GM19395 (cell line): ENCODE data around the gene PCNX3.

Experiments used
- ATAC-seq: cut with Tn5 transposase; IDR thresholded peaks from one replicate; pipeline ENCODE4 v1.9.1; 2021; ENCODE audit warnings: mild to moderate bottlenecking, moderate library complexity; ENCODE audit not compliant: unreplicated experiment

Gene PCNX3

GRCh38 chr11:65596520-65596919 lies 19.1 kb upstream of the PCNX3 start:
- ATAC-seq = no peak

GRCh38 chr11:65598258-65598699 lies 17.3 kb upstream of the PCNX3 start:
- no peak for ATAC-seq

- no peak for ATAC-seq
These were observed 16.2 kb upstream of the PCNX3 start for GRCh38 chr11:65599216-65599954.

- ATAC-seq = no peak
These were observed 15.7 kb upstream of the PCNX3 start for GRCh38 chr11:65599955-65600246.

GRCh38 chr11:65604258-65604657 lies 11.3 kb upstream of the PCNX3 start:
- ATAC-seq = no peak

DNA sequence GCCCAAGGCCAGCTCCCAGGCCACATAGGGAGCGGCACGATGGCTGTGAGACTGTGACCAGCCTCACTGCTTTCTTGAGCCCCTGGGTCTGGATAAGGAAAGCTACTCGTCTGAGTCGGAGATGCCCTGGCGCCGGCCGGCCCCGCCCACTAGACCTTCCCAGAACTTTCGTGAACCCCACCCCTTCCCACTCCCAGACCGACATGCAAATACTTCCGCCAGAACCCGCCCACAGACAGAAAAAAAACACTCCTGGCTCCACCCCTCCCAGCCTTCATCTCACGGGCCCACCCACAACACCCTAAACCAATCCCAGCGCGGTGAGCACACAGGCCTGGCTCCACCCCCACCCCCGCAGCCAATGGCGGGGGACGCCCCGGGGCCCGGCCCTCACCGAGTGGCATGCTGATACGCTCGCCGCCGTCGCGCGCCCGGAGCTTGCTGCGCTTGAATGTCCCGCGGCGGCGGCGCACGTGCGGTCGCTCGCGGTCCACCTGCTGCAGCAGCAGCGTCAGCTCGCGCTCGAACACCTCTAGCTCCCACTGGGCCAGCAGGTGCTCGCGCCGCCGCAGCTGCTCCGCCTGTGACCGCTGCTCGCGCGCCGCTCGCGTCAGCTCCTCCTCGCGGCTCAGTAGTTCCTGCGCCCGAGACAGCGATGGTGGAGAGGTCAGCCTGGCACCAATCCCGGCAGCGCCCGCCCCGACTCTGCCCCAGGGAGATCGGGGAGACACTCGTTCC lies 8.5 kb upstream of the PCNX3 start:
- ATAC-seq = no peak

GRCh38 chr11:65607614-65608426 lies 7.8 kb upstream of the PCNX3 start:
- no peak for ATAC-seq

GRCh38 chr11:65609229-65609628 lies 6.3 kb upstream of the PCNX3 start:
- ATAC-seq = no peak

DNA sequence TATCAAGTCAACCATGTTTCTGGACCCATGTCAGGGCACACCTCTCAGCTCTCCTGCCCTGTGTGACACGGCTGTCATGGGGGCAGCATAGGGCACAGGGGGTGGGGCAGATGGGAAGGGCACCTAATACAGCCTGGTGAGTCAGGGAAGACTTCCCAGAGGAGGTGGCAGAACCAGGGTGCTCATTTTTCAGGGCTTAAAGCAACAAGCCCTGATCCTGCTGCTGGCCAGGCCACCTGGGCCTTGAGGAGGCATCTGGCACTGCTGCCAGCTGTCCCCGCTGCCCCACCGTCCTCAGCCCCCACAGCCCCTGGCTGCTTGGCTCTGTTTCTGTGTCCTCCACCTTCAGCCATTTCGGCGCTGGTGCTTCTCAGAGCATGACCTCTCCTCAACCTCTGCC lies 5.9 kb upstream of the PCNX3 start:
- ATAC-seq = no peak

DNA sequence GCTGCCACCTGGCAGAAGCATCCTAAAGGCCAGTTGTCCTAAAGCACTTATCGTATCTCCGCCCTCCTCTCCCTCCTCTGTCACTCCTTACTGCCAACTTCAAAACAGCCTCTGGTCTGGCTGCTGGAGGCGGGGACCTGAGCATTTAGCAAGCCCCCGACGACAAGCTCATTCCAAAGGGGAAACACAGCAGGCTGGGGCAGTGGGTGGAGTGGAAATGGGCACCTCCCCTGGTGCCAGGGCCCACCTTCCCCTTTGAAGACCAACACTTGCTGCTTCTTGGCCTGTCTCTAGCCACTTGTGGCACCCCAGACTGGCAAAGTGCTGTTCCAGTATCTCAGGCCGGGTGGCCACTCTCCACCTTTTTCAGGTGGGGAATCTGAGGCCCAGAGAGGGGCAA lies 5.2 kb upstream of the PCNX3 start:
- ATAC-seq = no peak

- ATAC-seq = no peak
These were observed 4.4 kb upstream of the PCNX3 start for GRCh38 chr11:65611028-65611757.

- ATAC-seq = no peak
These were observed 3.6 kb upstream of the PCNX3 start for GRCh38 chr11:65611758-65612603.

DNA sequence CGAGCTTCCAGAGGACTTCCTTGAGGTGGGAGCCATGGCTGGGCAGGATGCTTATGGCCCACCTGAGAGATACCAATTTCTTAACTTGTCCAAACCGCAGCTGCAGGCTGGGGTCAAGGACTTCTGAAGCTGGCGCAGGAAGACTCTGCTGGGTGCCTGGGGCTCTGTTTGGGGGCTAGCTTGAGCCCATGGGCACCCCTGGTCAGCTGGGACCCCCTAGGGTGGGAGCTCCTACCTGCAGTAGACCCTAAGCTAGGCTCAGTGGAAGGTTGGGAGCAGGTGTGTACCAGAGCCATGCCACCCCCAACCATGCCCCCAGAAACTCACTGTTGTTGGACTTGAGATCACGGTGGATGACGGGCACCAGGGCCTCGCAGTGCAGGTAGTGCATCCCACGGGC lies 2.9 kb upstream of the PCNX3 start:
- no peak for ATAC-seq

- ATAC-seq = no peak
These were observed 2.3 kb upstream of the PCNX3 start for GRCh38 chr11:65613091-65613928.

- peak; percentile 2 for ATAC-seq
These were observed 486 bp downstream of the PCNX3 start for GRCh38 chr11:65615950-65616574.

GRCh38 chr11:65616575-65617001 lies 1.0 kb downstream of the PCNX3 start:
- no peak for ATAC-seq

DNA sequence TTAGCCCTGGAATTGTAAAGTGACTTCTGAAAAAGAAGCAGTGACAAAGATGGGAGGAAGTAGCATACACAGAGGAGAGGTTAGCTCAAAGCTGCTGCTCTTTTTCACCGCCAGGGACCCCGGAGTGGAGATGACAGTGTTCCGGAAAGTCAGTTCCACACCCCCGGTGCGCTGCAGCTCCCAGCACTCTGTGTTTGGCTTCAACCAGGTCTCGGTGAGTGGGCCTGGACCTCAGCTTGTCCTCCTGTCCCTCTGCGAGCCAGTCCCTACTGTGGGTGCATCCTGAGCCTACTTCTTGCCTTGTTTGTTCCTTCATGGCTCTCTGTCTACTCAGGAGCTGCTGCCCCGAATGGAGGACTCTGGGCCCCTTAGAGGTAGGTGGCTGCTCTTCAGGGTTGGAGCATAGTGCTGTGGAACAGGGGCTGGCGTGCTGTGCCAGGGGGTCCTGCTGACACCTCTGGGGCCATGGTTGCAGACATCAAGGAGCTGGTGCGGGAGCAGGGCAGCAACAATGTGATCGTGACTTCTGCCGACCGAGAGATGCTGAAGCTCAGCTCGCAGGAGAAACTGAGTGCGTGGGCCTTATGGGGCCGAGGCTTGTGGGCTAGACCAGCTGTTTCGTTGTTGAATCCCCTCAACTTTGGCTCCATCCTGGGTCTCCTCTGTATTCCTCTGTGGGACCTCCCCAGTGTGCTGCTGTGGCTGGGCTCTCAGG lies 1.7 kb downstream of the PCNX3 start:
- ATAC-seq = no peak
